ENCODE data around the gene SFXN3. TPM values are rescaled to one million over a fixed set of nuclear protein-coding genes. Genes with fewer than 3 reads are reported as not detected.

SFXN3 gene
- total and polyA plus RNA-seq, 2 of the 13 experiments (the other 11 are each of a cell fraction or from before 2014, with no cell fraction given): 16.8 to 71.5 TPM

DNA sequence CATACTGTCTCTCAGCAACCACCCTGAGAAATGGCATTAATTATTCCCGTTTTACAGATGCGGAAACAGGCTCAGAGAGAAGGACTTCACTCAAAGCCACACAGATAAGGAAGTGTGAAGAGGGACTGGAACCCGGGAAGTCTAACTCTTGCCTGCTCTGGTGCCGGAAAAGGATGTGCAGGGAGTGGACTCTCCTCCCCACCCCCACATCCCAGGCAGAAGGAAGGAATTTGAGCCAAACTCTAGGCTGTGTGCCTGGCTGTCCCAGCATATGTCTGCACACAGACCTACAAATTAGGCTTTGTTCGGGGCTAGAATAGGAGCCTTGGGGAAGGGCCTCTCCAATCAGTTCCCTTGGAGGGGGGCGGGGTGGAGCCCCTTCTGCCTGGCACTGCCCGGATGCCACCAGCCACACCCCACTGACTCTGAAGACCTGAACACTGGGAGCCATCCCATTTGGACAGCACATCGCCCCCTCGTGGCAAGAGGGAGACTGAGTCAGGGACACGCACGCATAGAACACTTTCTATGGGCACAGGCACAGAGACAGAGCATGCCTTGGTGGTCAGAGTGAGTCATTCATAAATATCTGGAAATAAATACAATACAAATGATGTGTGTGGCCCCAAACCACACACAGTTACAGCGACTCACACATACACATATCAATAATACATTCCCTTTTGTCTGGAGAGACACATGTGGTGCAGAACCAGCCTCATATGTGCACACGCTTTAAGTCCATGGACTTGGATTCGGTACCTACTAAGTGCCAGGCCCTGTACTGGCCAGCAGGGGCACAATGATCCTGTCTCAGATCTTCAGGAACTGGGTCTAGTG is 18.3 kb upstream of the SFXN3 start (continued):
- TF ChIP-seq ZNF136 (CRISPR knock-in tag; IDR thresholded peaks at IDR 0.05; ENCODE audit: low read depth) (peak; percentile 64; the same call in 1 of the 2 replicates), KMT2B (CRISPR knock-in tag; IDR thresholded peaks at IDR 0.05) (peak; percentile 42; the same call in 1 of the 2 replicates), ZNF615 (CRISPR knock-in tag; IDR thresholded peaks at IDR 0.05; ENCODE audit: borderline replicate concordance) (0 out of 2 replicates have a peak, but pooled peaks have one; percentile 60), MXI1 (IDR thresholded peaks at IDR 0.05; ENCODE audit: borderline replicate concordance, low read depth, low read length) (peak; percentile 39; the same call in 1 of the 3 replicates), HNRNPL (IDR thresholded peaks at IDR 0.05; ENCODE audit: low read depth, low read length) (peak; percentile 99), ZNF543 (CRISPR knock-in tag; IDR thresholded peaks at IDR 0.05) (peak; percentile 52; the same call in 1 of the 2 replicates), SMC3 (IDR thresholded peaks at IDR 0.05; ENCODE audit: low read length) (peak; percentile 73), DPF2 (CRISPR knock-in tag; IDR thresholded peaks at IDR 0.05; ENCODE audit: borderline replicate concordance, low read depth) (no peak), SAP130 (CRISPR knock-in tag; IDR thresholded peaks at IDR 0.05; ENCODE audit: low read depth) (peak; percentile 79), ATF1 (CRISPR knock-in tag; IDR thresholded peaks at IDR 0.05) (no peak), GATAD2A (CRISPR knock-in tag; IDR thresholded peaks at IDR 0.05) (peak; percentile 31; the same call in 1 of the 2 replicates), ELF3 (CRISPR knock-in tag; IDR thresholded peaks at IDR 0.05) (peak; percentile 48; the same call in 1 of the 2 replicates), FOXP1 (IDR thresholded peaks at IDR 0.05) (no peak), FOXP1 (CRISPR knock-in tag; IDR thresholded peaks at IDR 0.05) (no peak), DNMT3B (CRISPR knock-in tag; conservative IDR thresholded peaks at IDR 0.05) (0 out of 2 replicates have a peak, but pooled peaks have one; percentile 22), ZNF552 (CRISPR knock-in tag; IDR thresholded peaks at IDR 0.05; ENCODE audit: borderline replicate concordance) (peak; percentile 35; the same call in 1 of the 2 replicates), KDM2A (CRISPR knock-in tag; IDR thresholded peaks at IDR 0.05; ENCODE audit: borderline replicate concordance, low read depth) (peak; percentile 80), ZMYM4 (CRISPR knock-in tag; IDR thresholded peaks at IDR 0.05) (peak; percentile 35; the same call in 1 of the 2 replicates), ARNT (IDR thresholded peaks at IDR 0.05) (no peak), SMYD3 (CRISPR knock-in tag; IDR thresholded peaks at IDR 0.05) (no peak), STAG1 (CRISPR knock-in tag; IDR thresholded peaks at IDR 0.05) (peak; percentile 75), ZNF383 (CRISPR knock-in tag; IDR thresholded peaks at IDR 0.05; ENCODE audit: borderline replicate concordance) (no peak)
- TF ChIP-seq, protein P1, sequence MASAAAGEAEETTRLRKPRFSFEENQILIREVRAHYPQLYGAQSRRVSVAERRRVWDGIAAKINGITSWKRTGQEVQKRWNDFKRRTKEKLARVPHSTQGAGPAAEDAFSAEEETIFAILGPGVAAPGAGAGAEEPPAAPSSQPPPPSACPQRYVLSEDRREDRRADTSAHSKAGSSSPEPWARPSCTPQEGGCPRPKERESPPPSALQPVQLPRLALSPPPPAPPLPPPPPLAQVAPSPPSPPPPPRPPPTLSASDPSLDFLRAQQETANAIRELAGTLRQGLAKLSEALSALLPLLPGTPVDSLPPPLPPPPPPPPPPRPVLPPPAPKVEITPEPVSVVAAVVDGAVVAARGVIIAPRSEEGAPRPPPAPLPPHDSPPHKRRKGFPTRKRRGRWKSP (CRISPR knock-in tag; IDR thresholded peaks at IDR 0.05): 0 out of 2 replicates have a peak, but pooled peaks have one; percentile 16
- TF ChIP-seq, protein P2, sequence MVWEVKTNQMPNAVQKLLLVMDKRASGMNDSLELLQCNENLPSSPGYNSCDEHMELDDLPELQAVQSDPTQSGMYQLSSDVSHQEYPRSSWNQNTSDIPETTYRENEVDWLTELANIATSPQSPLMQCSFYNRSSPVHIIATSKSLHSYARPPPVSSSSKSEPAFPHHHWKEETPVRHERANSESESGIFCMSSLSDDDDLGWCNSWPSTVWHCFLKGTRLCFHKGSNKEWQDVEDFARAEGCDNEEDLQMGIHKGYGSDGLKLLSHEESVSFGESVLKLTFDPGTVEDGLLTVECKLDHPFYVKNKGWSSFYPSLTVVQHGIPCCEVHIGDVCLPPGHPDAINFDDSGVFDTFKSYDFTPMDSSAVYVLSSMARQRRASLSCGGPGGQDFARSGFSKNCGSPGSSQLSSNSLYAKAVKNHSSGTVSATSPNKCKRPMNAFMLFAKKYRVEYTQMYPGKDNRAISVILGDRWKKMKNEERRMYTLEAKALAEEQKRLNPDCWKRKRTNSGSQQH (CRISPR knock-in tag; IDR thresholded peaks at IDR 0.05; ENCODE audit: low read depth): 0 out of 2 replicates have a peak, but pooled peaks have one; percentile 57
- TF ChIP-seq, protein P3, sequence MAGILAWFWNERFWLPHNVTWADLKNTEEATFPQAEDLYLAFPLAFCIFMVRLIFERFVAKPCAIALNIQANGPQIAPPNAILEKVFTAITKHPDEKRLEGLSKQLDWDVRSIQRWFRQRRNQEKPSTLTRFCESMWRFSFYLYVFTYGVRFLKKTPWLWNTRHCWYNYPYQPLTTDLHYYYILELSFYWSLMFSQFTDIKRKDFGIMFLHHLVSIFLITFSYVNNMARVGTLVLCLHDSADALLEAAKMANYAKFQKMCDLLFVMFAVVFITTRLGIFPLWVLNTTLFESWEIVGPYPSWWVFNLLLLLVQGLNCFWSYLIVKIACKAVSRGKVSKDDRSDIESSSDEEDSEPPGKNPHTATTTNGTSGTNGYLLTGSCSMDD (CRISPR knock-in tag; IDR thresholded peaks at IDR 0.05): no peak
- TF ChIP-seq, protein P4, sequence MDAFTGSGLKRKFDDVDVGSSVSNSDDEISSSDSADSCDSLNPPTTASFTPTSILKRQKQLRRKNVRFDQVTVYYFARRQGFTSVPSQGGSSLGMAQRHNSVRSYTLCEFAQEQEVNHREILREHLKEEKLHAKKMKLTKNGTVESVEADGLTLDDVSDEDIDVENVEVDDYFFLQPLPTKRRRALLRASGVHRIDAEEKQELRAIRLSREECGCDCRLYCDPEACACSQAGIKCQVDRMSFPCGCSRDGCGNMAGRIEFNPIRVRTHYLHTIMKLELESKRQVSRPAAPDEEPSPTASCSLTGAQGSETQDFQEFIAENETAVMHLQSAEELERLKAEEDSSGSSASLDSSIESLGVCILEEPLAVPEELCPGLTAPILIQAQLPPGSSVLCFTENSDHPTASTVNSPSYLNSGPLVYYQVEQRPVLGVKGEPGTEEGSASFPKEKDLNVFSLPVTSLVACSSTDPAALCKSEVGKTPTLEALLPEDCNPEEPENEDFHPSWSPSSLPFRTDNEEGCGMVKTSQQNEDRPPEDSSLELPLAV (CRISPR knock-in tag; conservative IDR thresholded peaks at IDR 0.05; ENCODE audit: low read depth): no peak
